ENCODE measurements around the gene ZNF799. TPM values are rescaled to one million over a fixed set of nuclear protein-coding genes. Genes with fewer than 3 reads are reported as not detected.
A peak's percentile ranks its signal among the peaks of the same experiment; 100 is the strongest.

The ZNF799 gene
- total and polyA plus RNA-seq, 5 experiments from 2014 or later: 3.3 to 9.1 (median 4.4) TPM

DNA sequence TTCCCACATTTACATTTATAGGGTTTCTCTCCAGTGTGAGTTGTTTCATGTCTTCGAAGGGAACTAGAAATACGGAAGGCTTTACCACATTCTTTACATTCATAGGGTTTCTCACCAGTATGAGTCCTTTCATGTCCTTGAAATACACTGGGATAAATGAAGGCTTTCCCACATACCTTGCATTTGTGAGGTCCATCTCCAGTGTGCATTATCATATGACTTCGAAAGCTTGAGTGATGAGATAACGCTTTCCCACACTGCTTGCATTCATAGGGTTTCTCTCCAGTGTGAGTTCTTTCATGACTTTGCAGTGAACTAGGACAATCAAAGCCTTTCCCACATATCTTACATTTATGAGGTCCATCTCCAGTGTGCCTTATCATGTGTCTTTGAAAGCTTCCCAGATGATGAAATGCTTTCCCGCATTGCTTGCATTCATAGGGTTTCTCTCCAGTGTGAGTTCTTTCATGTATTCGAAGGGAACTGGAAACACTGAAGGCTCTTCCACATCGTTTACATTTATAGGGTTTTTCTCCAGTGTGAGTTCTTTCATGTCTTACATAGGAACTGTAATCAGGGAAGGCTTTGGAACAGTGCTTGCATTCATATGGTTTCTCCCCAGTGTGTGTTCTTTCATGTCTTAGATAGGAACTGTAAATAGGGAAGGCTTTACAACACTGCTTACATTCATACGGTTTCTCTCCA lies 50.7 kb downstream of the ZNF799 start:
- POLR2A ChIA-PET: no interaction called here
- DNase-seq: no peak
- Mint-ChIP-seq H3K27me3 (no peaks in the 10 kb centered on the region), H3K27ac (no peak overlapping the region), H3K4me1 (no peaks in the 10 kb centered on the region), H3K36me3 (peaks cover 24 to 74% (median 63%) of the 10 kb centered on the region in 3 donors), H3K4me3 (no peak overlapping the region), H3K9me3 (peaks cover 0 to 87% (median 40%) of the 10 kb centered on the region in 9 donors)
- no peak for ATAC-seq

DNA sequence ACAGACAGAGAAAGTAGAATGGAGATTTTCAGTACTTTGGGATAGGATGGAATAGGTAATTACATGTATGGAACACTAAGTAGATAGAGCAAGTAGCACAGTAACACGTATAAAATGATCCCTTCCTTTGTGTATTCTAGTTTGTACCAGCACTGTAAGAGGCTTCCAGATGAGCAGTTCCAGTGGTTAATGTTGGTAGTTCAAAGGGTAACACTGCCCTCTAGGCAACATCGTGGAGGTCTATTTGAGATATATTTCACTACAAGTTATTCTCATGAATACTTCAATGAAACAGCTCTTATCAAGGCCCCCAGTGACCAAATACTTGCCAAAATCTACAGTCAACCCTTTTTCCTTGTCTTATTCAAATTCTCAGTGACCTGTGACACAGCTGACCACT lies 54.2 kb downstream of the ZNF799 start:
- H3K9me3 Mint-ChIP-seq: peaks cover 0 to 82% (median 24%) of the 10 kb centered on the region in 9 donors
- no peak overlapping the region for H3K4me3 Mint-ChIP-seq
- POLR2A ChIA-PET: interaction anchor here (0.9 kb wide), 1 partner anchor 13 kb away, joined by 3 read pairs; the partner anchor contains the start of gene ZNF563
- no peaks in the 10 kb centered on the region for H3K4me1 Mint-ChIP-seq
- peak in 3 of 10 donors; percentile 9 to 30 (median 25) for DNase-seq
- H3K27me3 Mint-ChIP-seq: no peaks in the 10 kb centered on the region
- ATAC-seq: peak; percentile 68 to 84
- peaks cover 22 to 60% (median 47%) of the 10 kb centered on the region in 3 donors for H3K36me3 Mint-ChIP-seq
- no peak overlapping the region for H3K27ac Mint-ChIP-seq

DNA sequence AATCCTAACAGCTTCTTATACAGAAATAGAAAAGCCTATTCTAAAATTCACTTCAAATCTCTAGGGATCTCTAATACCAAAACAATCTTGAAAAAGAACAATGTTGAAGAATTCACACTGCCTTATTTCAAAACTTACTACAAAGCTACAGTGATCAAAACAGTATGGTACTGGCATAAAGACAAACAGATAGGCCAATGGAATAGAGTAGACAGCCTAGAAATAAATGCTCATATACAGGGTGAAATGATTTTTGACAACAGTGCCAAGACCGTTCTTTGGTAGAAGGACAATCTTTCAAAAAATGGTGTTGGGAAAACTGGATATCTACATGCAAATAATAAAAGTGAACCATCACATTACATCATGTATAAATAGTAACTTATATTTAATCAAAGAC lies 55.9 kb downstream of the ZNF799 start:
- no peak for ATAC-seq
- H3K4me1 Mint-ChIP-seq: no peaks in the 10 kb centered on the region
- no peak overlapping the region for H3K4me3 Mint-ChIP-seq
- peaks cover 0 to 75% (median 24%) of the 10 kb centered on the region in 9 donors for H3K9me3 Mint-ChIP-seq
- no peaks in the 10 kb centered on the region for H3K27me3 Mint-ChIP-seq
- POLR2A ChIA-PET: interaction anchor here (1.2 kb wide), 1 partner anchor 12 kb away, joined by 3 read pairs; the partner anchor contains the start of gene ZNF563
- no peak overlapping the region for H3K27ac Mint-ChIP-seq
- DNase-seq: no peak
- H3K36me3 Mint-ChIP-seq: peaks cover 10 to 52% (median 39%) of the 10 kb centered on the region in 3 donors

Other genes with a start within 250 kb of the ZNF799 start
- gene ZNF625, start 244.5 kb downstream of the ZNF799 start, total RNA-seq: 1 to 10 TPM; 4.4 to 5.5 TPM
- gene ZNF625, start 244.5 kb downstream of the ZNF799 start, polyA plus RNA-seq: under 1 TPM; 0.52 to 0.82 (median 0.77) TPM
- gene ZNF136, start 238.2 kb downstream of the ZNF799 start, total RNA-seq: 10 to 100 TPM; 29.1 to 32.4 TPM
- 10 to 100 TPM; 17.8 to 22.6 (median 19.9) TPM for gene ZNF136, start 238.2 kb downstream of the ZNF799 start, polyA plus RNA-seq
- 10 to 100 TPM; 71.2 to 73.8 TPM for gene ZNF44, start 106.4 kb downstream of the ZNF799 start, total RNA-seq
- gene ZNF44, start 106.4 kb downstream of the ZNF799 start, polyA plus RNA-seq: 10 to 100 TPM; 15.4 to 23.4 (median 20.9) TPM
- gene ZNF563, start 67.6 kb downstream of the ZNF799 start, total RNA-seq: 10 to 100 TPM; 18.0 to 18.6 TPM
- gene ZNF563, start 67.6 kb downstream of the ZNF799 start, polyA plus RNA-seq: 1 to 10 TPM; 3.4 to 6.2 (median 4.3) TPM
- 1 to 10 TPM; 7.4 to 7.6 TPM for gene ZNF442, start 35.6 kb downstream of the ZNF799 start, total RNA-seq
- gene ZNF442, start 35.6 kb downstream of the ZNF799 start, polyA plus RNA-seq: 1 to 10 TPM in 2 of 3 donors, under 1 TPM in 1; 0.88 to 2.6 (median 1.7) TPM
- 1 to 10 TPM; 5.1 to 6.1 TPM for gene ZNF443, start 39.8 kb upstream of the ZNF799 start, total RNA-seq
- gene ZNF443, start 39.8 kb upstream of the ZNF799 start, polyA plus RNA-seq: 1 to 10 TPM; 1.1 to 3.6 (median 2.0) TPM
- gene ZNF709, start 83.5 kb upstream of the ZNF799 start, total RNA-seq: 1 to 10 TPM; 6.4 to 7.7 TPM
- 1 to 10 TPM in 2 of 3 donors, under 1 TPM in 1; 0.60 to 2.8 (median 1.3) TPM for gene ZNF709, start 83.5 kb upstream of the ZNF799 start, polyA plus RNA-seq
- gene ZNF564, start 150.2 kb upstream of the ZNF799 start, total RNA-seq: 10 to 100 TPM; 35.4 to 38.4 TPM
- 10 to 100 TPM in 2 of 3 donors, 1 to 10 TPM in 1; 8.9 to 12.3 (median 10.0) TPM for gene ZNF564, start 150.2 kb upstream of the ZNF799 start, polyA plus RNA-seq
- 10 to 100 TPM; 14.4 to 15.4 TPM for gene ZNF490, start 209.5 kb upstream of the ZNF799 start, total RNA-seq
- gene ZNF490, start 209.5 kb upstream of the ZNF799 start, polyA plus RNA-seq: 1 to 10 TPM; 3.7 to 6.8 (median 6.5) TPM
- gene ZNF791, start 209.6 kb upstream of the ZNF799 start, total RNA-seq: 10 to 100 TPM; 46.2 to 48.0 TPM
- 10 to 100 TPM; 14.2 to 18.6 (median 17.9) TPM for gene ZNF791, start 209.6 kb upstream of the ZNF799 start, polyA plus RNA-seq

Measured in naive thymus-derived CD8-positive, alpha-beta T cell (primary cell).